HT1080 (cell line): ENCODE data around the gene PPP1R14B. TPM values are rescaled to one million over a fixed set of nuclear protein-coding genes. Genes with fewer than 3 reads are reported as not detected.

Experiments used
- DNase-seq: peaks from one replicate; pipeline ENCODE4 v3.0.0-alpha.2; 2015; ENCODE audit warnings: low read depth
- total RNA-seq: library from RNA; depleted of rRNA; stranded (reverse); fragments of >200 nt; shearing (Covaris generic); gene quantifications from 2 replicates; pipeline ENCODE4 v1.2.3, GENCODE V29; 2014

The PPP1R14B gene
- total RNA-seq, 1 experiment from 2014 or later, result 614 TPM

DNA sequence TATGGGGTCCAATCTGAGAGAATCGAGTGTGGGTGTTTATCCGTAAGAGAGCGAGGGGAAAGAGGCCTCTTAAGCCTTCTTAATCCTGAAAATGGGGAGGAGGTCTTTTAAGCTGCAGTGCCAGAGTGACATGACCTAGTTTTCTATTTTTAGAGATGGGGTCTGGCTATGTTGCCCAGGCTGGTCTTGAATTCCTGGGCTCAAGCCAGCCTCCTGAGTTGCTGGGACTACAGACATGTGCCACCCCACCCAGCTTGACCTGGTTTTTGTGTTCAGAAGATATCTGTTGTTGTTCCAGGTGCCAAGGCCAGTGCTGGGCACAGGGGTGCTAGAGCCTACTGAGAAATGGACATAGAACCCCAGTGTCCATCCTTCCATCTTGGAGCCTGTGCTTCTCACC is 36.3 kb upstream of the PPP1R14B start:
- no peak for DNase-seq

DNA sequence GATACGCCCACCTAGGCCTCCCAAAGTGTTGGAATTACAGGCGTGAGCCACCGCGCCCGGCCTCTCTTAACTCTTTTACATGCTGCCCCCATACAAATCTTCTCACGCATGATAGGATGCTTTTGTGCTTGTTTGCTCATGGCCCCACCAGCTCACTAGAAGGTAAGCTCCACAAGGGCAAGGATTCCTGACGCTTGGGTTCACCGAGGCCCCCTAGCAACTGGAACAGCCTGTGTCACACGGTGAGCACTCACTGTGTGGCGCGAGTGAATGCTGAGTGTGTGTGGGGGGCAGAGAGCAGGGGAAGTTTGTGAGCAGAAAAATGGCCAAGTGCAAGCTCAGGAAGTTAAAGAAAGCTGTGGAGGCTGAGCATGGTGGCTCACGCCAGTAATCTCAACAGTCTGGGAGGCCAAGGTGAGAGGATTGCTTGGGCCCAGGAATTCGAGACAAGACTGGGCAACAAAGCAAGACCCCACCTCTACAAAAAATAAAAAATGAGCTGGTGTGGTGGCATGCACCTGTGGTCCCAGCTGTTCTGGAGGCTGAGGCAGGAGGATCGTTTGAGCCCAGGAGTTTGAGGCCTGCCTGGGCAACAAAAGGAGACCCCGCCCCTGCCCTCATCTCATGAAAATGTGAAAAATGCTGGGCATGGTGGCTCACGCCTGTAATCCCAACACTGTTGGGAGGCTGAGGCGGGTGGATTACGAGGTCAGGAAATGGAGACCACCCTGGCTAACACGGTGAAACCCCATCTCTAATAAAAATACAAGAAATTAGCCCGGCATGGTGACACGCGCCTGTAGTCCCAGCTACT is 35.4 kb upstream of the PPP1R14B start:
- DNase-seq, result no peak

DNA sequence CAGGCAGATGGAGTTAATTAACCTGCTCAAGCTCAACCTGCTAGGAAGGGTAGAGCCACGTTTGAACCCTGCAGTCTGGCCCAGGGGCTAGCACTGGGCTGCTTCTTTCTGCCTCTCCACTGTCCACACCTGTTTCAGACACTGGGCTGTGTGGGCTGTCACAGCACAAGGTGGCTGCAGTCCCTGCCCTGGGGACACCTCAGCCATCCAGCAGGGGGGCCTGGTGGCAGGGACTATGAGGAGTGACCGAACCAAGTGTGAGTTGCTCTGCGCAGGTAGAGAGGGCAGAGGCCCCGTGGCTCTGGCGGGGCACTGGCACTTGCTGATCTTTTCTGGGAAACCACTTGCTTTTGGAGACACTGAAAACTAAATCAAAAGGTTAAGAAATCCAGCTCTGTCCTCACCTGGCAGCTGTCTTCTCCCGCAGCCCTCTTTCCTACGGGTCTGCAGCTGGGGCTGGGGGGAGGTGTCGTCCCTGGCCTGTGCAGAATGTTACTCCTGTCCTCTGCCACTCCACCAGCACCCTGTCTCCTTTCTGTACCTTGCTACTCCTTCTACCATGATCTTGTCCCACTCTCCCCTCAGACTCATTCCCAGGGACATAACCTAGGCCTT is 31.9 kb upstream of the PPP1R14B start:
- DNase-seq, result no peak

- DNase-seq, result peak; percentile 92
Observed at GRCh38 chr11:64276653-64277431, 30.1 kb upstream of the PPP1R14B start.

DNA sequence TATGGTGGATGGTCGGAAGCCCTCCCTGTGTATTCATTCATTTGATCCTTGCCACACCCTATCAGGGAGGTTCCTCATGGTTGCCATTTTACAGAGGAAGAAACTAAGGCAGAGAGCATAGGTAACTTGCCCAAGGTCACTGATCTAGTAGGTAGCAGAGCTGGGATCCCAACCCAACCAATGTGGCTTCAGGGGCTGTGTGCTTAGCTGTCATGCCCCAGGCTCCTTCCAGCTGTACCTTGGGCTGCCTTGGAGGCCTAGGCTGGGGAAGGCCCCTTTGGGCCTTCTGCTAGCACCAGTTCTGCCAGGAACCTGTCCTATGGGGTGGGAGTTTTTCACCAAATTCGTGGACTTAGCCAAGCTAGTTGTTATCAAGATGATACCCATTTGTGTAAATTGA is 29.1 kb upstream of the PPP1R14B start:
- DNase-seq, result no peak

DNA sequence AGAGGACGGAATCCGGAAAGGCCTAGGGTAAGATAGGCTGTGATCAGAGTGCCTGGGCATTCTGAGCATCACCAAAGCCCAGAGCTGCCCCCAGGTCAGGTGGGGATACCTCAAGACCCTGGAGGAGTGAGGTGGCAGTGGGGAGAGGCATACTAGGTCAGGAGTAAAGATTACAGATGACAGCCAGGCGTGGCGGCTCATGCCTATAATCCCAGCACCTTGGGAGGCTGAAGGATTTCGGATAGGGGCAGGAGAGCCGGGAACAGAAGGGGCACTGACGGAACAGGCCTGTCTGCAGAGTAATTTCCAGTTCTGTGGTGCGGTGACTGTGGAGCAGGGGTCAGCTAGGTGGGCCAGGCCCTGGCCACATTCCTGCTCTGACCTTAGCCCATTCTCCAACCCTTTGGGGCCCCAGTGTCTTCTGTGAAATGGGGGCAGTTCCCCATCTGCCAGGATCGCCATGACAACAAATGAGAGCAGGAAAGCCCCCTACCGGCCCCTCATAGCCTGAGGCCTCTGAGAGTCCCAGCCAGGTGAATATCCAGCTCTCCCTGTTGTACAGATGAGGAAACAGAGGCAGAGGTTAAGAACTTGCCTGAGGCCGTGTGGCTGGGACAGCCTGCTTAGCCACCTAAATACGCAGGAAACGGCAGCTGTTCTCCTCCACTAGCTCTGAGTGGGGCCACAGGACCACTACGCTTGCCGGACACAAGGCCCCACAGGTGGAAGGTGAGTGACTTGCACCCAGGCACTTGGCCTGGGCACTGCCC is 28.5 kb upstream of the PPP1R14B start:
- DNase-seq, result no peak

GRCh38 chr11:64269540-64270220 is 22.9 kb upstream of the PPP1R14B start:
- DNase-seq, result peak; percentile 100

DNA sequence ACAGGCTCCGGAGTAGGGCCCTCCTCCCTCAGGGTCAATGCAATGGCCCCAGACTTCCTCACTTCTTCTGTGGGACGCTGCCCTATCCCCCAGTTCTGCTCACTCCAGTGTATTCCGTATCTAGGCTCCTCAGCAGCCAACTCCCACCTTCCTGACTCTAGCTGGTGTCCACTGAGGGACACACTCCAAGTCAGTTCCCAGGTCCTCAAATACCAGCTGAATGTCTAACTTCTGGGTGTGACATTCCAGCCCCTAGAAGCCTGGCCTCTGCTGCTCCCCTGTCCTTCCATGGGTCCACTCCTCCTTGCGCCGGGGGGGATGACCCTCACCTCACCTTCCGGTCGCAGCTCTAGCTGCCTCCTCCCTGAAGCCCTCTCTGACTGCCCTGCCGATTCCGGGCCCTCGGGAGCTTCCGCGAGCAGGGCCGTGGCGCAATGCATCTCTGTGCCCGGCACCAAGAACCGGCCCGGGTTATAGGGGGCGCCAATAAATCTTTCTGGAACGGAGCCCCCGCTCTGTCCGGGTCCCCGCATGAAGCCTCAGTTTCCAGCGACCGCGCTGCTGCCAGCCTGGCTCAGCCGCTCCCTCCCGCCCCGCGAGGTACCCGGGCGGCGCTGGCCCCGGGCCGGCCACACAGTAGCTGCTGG is 22.3 kb upstream of the PPP1R14B start:
- peak; percentile 56 for DNase-seq

DNA sequence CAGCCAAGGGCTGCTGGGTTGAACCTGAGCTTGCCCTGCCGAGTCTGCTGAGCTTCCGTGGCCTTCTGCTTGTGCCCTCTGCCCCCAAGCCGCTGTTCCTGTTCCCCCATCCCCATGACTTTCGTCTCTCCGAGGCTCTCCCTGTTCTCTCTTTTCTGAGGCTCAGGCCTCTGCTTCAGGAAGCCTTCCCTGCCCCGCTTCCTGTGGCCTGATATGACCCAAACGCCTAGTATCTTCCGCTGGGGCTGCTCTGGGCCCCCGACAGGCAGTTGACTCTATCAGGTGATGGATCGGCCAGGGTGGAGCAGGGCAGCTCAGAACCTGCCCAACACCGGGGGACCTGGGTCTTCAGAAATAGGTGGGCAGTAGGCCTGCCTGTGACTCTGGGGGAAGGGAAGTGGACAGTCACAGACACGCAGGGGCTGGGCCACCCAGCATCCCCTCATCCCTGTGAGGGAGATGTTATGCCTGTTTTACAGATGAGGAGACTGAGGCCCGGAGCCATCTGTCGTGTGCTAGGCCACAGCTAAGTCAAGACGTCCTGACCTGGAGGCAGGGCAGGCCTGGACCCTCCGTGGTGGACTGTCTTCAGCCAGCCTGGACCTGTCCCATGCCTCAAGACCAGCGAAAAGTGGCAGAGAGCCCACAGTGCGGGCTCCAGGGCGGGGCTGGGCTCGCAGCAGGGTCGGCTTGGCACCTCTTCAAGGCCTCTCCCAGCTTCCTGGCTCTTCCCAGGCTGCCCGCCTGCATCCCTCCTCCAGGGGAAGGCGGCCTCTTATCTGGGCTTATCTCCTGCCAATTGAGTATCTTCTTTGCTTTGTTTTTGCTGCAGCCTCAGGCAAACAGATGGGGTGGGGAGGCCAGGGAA is 21.5 kb upstream of the PPP1R14B start:
- peak; percentile 60 for DNase-seq

DNA sequence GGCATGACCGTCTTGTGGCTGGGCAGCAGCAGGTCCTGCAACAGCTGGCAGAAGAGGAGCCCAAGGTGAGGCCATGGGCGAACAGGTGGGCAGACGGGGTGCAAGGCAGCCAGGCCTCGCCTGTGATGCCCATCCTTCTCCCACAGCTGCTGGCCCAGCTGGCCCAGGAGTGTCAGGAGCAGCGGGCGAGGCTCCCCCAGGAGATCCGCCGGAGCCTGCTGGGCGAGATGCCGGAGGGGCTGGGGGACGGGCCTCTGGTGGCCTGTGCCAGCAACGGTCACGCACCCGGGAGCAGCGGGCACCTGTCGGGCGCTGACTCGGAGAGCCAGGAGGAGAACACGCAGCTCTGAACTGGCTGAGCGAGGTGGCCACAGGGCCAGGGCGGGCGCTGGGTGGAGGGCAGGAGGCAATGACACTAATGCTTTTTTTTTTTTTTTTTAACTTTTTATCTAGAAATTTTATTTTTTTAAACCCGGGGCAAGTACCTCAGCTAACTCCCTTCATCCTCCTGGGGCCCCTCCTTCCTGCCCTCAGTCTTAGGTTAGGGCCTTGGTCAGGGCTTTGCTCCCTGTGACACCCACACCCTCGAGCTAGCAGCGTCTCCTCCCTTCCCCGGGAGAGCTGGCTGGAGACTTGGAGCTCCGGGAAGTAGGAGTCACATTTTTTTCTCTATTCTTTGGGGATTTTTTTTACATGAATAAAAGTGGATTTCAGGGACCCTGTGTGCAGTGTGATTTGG is 20.6 kb upstream of the PPP1R14B start:
- DNase-seq, result no peak

GRCh38 chr11:64266339-64266738 is 19.6 kb upstream of the PPP1R14B start:
- no peak for DNase-seq

- DNase-seq, result no peak
Observed at GRCh38 chr11:64265176-64266160, 18.7 kb upstream of the PPP1R14B start.

DNA sequence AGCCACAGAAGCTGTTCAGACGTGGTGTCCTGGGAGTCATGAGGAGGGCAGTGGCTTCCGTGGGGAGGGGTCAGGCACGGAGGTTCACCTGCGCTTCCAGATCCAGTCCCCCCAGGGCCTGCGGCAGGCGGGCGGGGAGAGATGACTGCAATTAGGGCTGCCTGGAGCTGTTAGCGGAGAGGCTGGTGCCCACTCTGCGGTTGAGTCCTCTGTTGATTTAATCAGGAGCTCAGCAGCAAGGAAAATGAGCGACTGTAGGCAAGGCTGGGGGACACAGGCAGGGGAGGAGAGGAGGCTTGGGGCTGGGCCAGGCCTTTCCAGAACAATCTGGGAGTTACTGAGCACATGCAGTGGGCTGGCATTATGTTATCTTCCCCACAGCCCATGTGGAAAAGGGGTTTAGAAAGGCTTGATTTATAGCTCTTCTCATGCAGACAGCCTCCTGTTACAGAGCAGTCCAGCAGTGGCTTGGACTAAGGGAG is 17.7 kb upstream of the PPP1R14B start:
- DNase-seq, result no peak

GRCh38 chr11:64263947-64264317 is 17.2 kb upstream of the PPP1R14B start:
- no peak for DNase-seq

DNA sequence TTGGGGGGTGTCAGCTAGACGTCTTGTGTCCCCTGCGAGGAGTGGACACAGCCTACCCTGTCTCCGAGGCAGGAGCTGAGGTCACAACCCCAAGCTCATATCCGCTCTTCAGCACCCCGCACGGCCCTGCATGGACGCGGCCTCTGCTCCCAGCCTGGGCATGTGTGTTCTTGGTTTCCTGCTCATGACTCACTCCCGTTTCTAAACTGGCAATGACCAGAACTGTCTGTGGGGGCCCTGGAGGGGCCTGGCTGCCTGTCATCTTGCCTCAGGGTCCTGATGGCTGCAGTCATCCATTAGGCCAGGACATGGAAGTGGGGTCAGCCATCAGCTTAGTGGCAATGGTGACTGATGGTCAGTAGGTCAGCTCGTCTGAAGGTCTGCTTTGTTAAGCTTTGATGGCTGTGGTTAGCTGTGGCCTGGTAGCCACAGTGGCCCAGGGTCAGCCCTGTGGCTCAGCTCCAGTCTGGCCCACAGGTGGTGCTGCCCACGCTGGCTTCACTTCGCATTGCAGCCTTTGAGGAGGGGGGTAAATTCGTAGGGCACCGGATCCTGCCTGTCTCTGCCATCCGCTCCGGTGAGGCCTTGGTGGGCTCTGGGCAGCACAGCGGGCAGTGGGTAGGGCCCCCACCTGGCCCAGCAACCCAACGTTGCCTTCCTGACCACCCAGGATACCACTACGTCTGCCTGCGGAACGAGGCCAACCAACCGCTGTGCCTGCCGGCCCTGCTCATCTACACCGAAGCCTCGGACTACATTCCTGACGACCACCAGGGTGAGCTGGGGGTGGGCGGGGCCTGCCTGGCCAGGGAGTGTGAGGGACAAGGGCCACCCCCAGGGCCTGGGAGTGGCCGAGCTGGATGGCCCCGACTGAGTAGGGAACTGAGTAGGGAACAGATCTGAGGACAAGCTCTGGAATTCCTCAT is 16.5 kb upstream of the PPP1R14B start:
- DNase-seq, result peak; percentile 74
